Prostate gland (tissue), 2 donors: ENCODE data around the gene NCAM2.

Experiments
- CTCF ChIP-seq, 4 experiments: fragments of 200-600 bp in 2 of 4; fragments of 450-650 bp in 2 of 4; sonication (generic) in 2 of 4; IDR thresholded peaks; 1 replicate in 3 of 4; 2 replicates in 1 of 4; pipeline ENCODE4 v1.5.1; 2016 to 2019; ENCODE audit warnings: antibody characterized with exemption in 4 of 4, mild to moderate bottlenecking in 2 of 4, moderate library complexity in 2 of 4
- POLR2A ChIP-seq: fragments of 450-650 bp; IDR thresholded peaks from one replicate; pipeline ENCODE4 v1.6.1; 2016; ENCODE audit warnings: antibody characterized with exemption, mild to moderate bottlenecking
- POLR2AphosphoS5 ChIP-seq: sonication (generic); formaldehyde crosslinking; IDR thresholded peaks from one replicate; pipeline ENCODE4 v1.6.1; 2017; ENCODE audit warnings: antibody characterized with exemption

- TF ChIP-seq CTCF (IDR thresholded peaks at IDR 0.05) (no peak), POLR2AphosphoS5 (no peak), POLR2A (no peak)
Observed at GRCh38 chr21:21188513-21189195, 190.4 kb downstream of the NCAM2 start.
